GM19455 (cell line): ENCODE results near the gene CES3.
"Not testable (repeated sequence)": the region's sequence is repeated elsewhere in the genome, so short reads cannot be mapped to it uniquely, and the experiment has no call there.

Experiments
- ATAC-seq: cut with Tn5 transposase; IDR thresholded peaks from one replicate; pipeline ENCODE4 v1.9.1; 2021; ENCODE audit not compliant: unreplicated experiment

Gene CES3

GRCh38 chr16:66926171-66926947 is 34.7 kb upstream of the CES3 start:
- no peak for ATAC-seq

- no peak for ATAC-seq
Observed at GRCh38 chr16:66926961-66927436, 34.1 kb upstream of the CES3 start.

- no peak for ATAC-seq
Observed at GRCh38 chr16:66927918-66928649, 33.0 kb upstream of the CES3 start.

- no peak for ATAC-seq
Observed at GRCh38 chr16:66928702-66929388, 32.2 kb upstream of the CES3 start.

- ATAC-seq = no peak
Observed at GRCh38 chr16:66930189-66930588, 30.9 kb upstream of the CES3 start.

- ATAC-seq = no peak
Observed at GRCh38 chr16:66931665-66932064, 29.4 kb upstream of the CES3 start.

- no peak for ATAC-seq
Observed at GRCh38 chr16:66932076-66932475, 29.0 kb upstream of the CES3 start.

GRCh38 chr16:66933776-66934137 is 27.3 kb upstream of the CES3 start:
- ATAC-seq = no peak

- peak; percentile 84 for ATAC-seq
Observed at GRCh38 chr16:66934138-66934838, 26.8 kb upstream of the CES3 start, which contains the start of gene CIAO2B. CIAO2B (minus strand) TSS chr16:66934402; CDS start chr16:66934364, 38 bp downstream.

GRCh38 chr16:66934839-66935313 is 26.2 kb upstream of the CES3 start:
- not testable (repeated sequence) for ATAC-seq

GRCh38 chr16:66935314-66936011 is 25.6 kb upstream of the CES3 start, which contains the start of gene CES2:
CES2 (plus strand) TSS chr16:66935516; CDS start chr16:66935636, 120 bp downstream.
- ATAC-seq = no peak

GRCh38 chr16:66936462-66936861 is 24.6 kb upstream of the CES3 start:
- ATAC-seq = no peak

GRCh38 chr16:66936889-66937554 is 24.0 kb upstream of the CES3 start:
- ATAC-seq = no peak

GRCh38 chr16:66937725-66938337 is 23.2 kb upstream of the CES3 start:
- no peak for ATAC-seq

GRCh38 chr16:66939366-66939765 is 21.7 kb upstream of the CES3 start:
- ATAC-seq = no peak

- no peak for ATAC-seq
Observed at GRCh38 chr16:66940236-66940635, 20.8 kb upstream of the CES3 start.

GRCh38 chr16:66942981-66943380 is 18.1 kb upstream of the CES3 start:
- no peak for ATAC-seq

- no peak for ATAC-seq
Observed at GRCh38 chr16:66943426-66944053, 17.5 kb upstream of the CES3 start.

GRCh38 chr16:66944054-66944441 is 17.0 kb upstream of the CES3 start:
- ATAC-seq = no peak
